HepG2 (cell line): ENCODE measurements around the gene CDK11B. TPM values are rescaled to one million over a fixed set of nuclear protein-coding genes. Genes with fewer than 3 reads are reported as not detected.

ENCODE experiments used
- ATF6 ChIP-seq: sonication (generic); formaldehyde crosslinking; conservative IDR thresholded peaks from 2 replicates; pipeline ENCODE4 v1.4.0; 2020; ENCODE audit warnings: missing genetic modification reagents
- CBX5 ChIP-seq: sonication (generic); formaldehyde crosslinking; IDR thresholded peaks from 2 replicates; pipeline ENCODE4 v1.4.0; 2020; ENCODE audit warnings: missing genetic modification reagents, borderline replicate concordance
- DPF2 ChIP-seq: sonication (generic); formaldehyde crosslinking; IDR thresholded peaks from 2 replicates; pipeline ENCODE4 v1.4.0; 2020; ENCODE audit warnings: mild to moderate bottlenecking, low read depth, missing genetic modification reagents, borderline replicate concordance
- FOXK2 ChIP-seq: fragments of 450-650 bp; IDR thresholded peaks from 2 replicates; pipeline ENCODE4 v1.6.1; 2016
- HNF1A ChIP-seq, 2 experiments: sonication (generic) in 1 of 2; formaldehyde crosslinking in 1 of 2; IDR thresholded peaks; 2 replicates each; pipeline versions ENCODE4 v1.4.0 to v1.6.1; 2016 to 2020; ENCODE audit warnings: borderline replicate concordance in 1 of 2, low read depth in 1 of 2, mild to moderate bottlenecking in 1 of 2, missing genetic modification reagents in 1 of 2
- HNRNPUL1 ChIP-seq: fragments of 200-400 bp; formaldehyde crosslinking; IDR thresholded peaks from 2 replicates; pipeline ENCODE4 v1.6.1; 2017; ENCODE audit warnings: low read depth, mild to moderate bottlenecking, low read length, moderate library complexity
- MYNN ChIP-seq: sonication (generic); formaldehyde crosslinking; IDR thresholded peaks from 2 replicates; pipeline ENCODE4 v1.4.0; 2020; ENCODE audit warnings: mild to moderate bottlenecking, low read depth, missing genetic modification reagents
- NFIC ChIP-seq: IDR thresholded peaks from 2 replicates; pipeline ENCODE4 v1.6.1; 2012; ENCODE audit warnings: mild to moderate bottlenecking, low read length, inconsistent platforms
- PBX2 ChIP-seq: IDR thresholded peaks from 2 replicates; pipeline ENCODE4 v1.6.1; 2016; ENCODE audit warnings: control low read depth
- ZFP90 ChIP-seq: sonication (generic); formaldehyde crosslinking; IDR thresholded peaks from 2 replicates; pipeline ENCODE4 v1.8.0; 2022; ENCODE audit warnings: missing genetic modification reagents, mild to moderate bottlenecking, inconsistent platforms, borderline replicate concordance
- ZNF232 ChIP-seq: sonication (generic); formaldehyde crosslinking; IDR thresholded peaks from 2 replicates; pipeline ENCODE4 v1.4.0; 2020; ENCODE audit warnings: missing genetic modification reagents, borderline replicate concordance
- ZNF251 ChIP-seq: sonication (generic); formaldehyde crosslinking; IDR thresholded peaks from 2 replicates; pipeline ENCODE4 v1.9.0; 2021; ENCODE audit warnings: mild to moderate bottlenecking, missing genetic modification reagents
- ZNF501 ChIP-seq: sonication (generic); formaldehyde crosslinking; IDR thresholded peaks from 2 replicates; pipeline ENCODE4 v1.5.1; 2020; ENCODE audit warnings: mild to moderate bottlenecking, moderate library complexity, missing genetic modification reagents
- ZNF512 ChIP-seq: sonication (generic); formaldehyde crosslinking; IDR thresholded peaks from 2 replicates; pipeline ENCODE4 v1.4.0; 2020; ENCODE audit warnings: mild to moderate bottlenecking, missing genetic modification reagents
- ZNF556 ChIP-seq: sonication (generic); formaldehyde crosslinking; IDR thresholded peaks from 2 replicates; pipeline ENCODE4 v1.4.0; 2020; ENCODE audit warnings: mild to moderate bottlenecking, missing genetic modification reagents, borderline replicate concordance
- ZNF558 ChIP-seq: sonication (generic); formaldehyde crosslinking; IDR thresholded peaks from 2 replicates; pipeline ENCODE4 v1.9.0; 2022; ENCODE audit warnings: mild to moderate bottlenecking, missing genetic modification reagents, borderline replicate concordance
- ZNF577 ChIP-seq: sonication (generic); formaldehyde crosslinking; IDR thresholded peaks from 2 replicates; pipeline ENCODE4 v1.4.0; 2020; ENCODE audit warnings: mild to moderate bottlenecking, low read depth, missing genetic modification reagents, borderline replicate concordance
- ZNF629 ChIP-seq: sonication (generic); formaldehyde crosslinking; conservative IDR thresholded peaks from 2 replicates; pipeline ENCODE4 v1.5.0; 2020; ENCODE audit warnings: missing genetic modification reagents
- ZNF780A ChIP-seq: sonication (generic); formaldehyde crosslinking; IDR thresholded peaks from 2 replicates; pipeline ENCODE4 v1.8.0; 2022; ENCODE audit warnings: mild to moderate bottlenecking, missing genetic modification reagents, moderate library complexity
- ZSCAN31 ChIP-seq: sonication (generic); formaldehyde crosslinking; IDR thresholded peaks from 2 replicates; pipeline ENCODE4 v1.5.0; 2020; ENCODE audit warnings: low read depth, mild to moderate bottlenecking, missing genetic modification reagents
- polyA plus RNA-seq, 8 experiments: library from polyadenylated mRNA; depleted of rRNA in 3 of 8; stranded (reverse) in 7 of 8; unstranded in 1 of 8; fragments of >200 nt; fragmentation: Illumina TruSeq in 4 of 8; extraction: Trizol in 4 of 8; gene quantifications; 2 replicates each; pipeline versions ENCODE4 v1.2.1 to v1.2.3, GENCODE V29; 2011 to 2016; ENCODE audit warnings: low read depth in 4 of 8, missing spikeins in 1 of 8, mixed read lengths in 1 of 8; ENCODE audit not compliant: insufficient read depth in 1 of 8
- total RNA-seq, 5 experiments: library from RNA; depleted of rRNA; stranded (reverse); fragments of >200 nt; fragmentation: Illumina TruSeq; extraction: Trizol; gene quantifications; 2 replicates each; pipeline ENCODE4 v1.2.3, GENCODE V29; 2016; ENCODE audit warnings: low read depth in 1 of 5

The CDK11B gene
- total and polyA plus RNA-seq, 2 of the 13 experiments (the other 11 are each of a cell fraction or from before 2014, with no cell fraction given), result 3.6 to 15.1 TPM

- TF ChIP-seq ZNF512 (CRISPR knock-in tag) (no peak), MYNN (no peak), FOXK2 (no peak), ZFP90 (CRISPR knock-in tag) (no peak; the same call in 1 of the 2 replicates), HNF1A (IDR thresholded peaks at IDR 0.05; ENCODE audit: low read depth) (no peak), HNF1A (CRISPR knock-in tag; IDR thresholded peaks at IDR 0.05; ENCODE audit: borderline replicate concordance) (peak; percentile 38; the same call in 1 of the 2 replicates), DPF2 (CRISPR knock-in tag) (no peak), ZNF556 (CRISPR knock-in tag) (peak; percentile 86), HNRNPUL1 (no peak), ATF6 (CRISPR knock-in tag) (no peak), ZSCAN31 (CRISPR knock-in tag) (0 out of 2 replicates have a peak, but pooled peaks have one; percentile 29), ZNF780A (CRISPR knock-in tag) (no peak), ZNF577 (no peak), ZNF501 (CRISPR knock-in tag) (peak; percentile 63; the same call in 1 of the 2 replicates), ZNF251 (CRISPR knock-in tag) (no peak), ZNF558 (CRISPR knock-in tag) (no peak), PBX2 (CRISPR knock-in tag) (no peak), ZNF232 (no peak), CBX5 (CRISPR knock-in tag) (0 out of 2 replicates have a peak, but pooled peaks have one; percentile 32), NFIC (no peak), ZNF629 (CRISPR knock-in tag) (no peak)
Measured at GRCh38 chr1:1678581-1679380, 20.0 kb upstream of the CDK11B start (continued).
